Testis (tissue), 3 donors: ENCODE results near the gene KLF13. TPM values are rescaled to one million over a fixed set of nuclear protein-coding genes. Genes with fewer than 3 reads are reported as not detected.

Experiments used
- DNase-seq: peaks from one replicate; pipeline ENCODE4 v3.0.0-alpha.2; 2019
- H3K27ac ChIP-seq, 2 donors: fragments of 200-600 bp; sonication (generic); one replicate each; pipeline ENCODE4 v1.5.1; 2019
- H3K27me3 ChIP-seq: fragments of 200-600 bp; sonication (generic); one replicate; pipeline ENCODE4 v1.5.1; 2019
- H3K36me3 ChIP-seq: fragments of 200-600 bp; sonication (generic); one replicate; pipeline ENCODE4 v1.5.1; 2017; ENCODE audit warnings: low read depth; ENCODE audit errors: missing control alignments
- H3K4me1 ChIP-seq: fragments of 200-600 bp; sonication (generic); one replicate; pipeline ENCODE4 v1.5.1; 2019
- H3K4me3 ChIP-seq, 2 donors: fragments of 200-600 bp; sonication (generic); one replicate each; pipeline ENCODE4 v1.5.1; 2017 to 2019
- H3K9me3 ChIP-seq: fragments of 200-600 bp; sonication (generic); one replicate; pipeline ENCODE4 v1.5.1; 2017
- POLR2A ChIP-seq: fragments of 450-650 bp; IDR thresholded peaks from one replicate; pipeline ENCODE4 v1.6.1; 2017; ENCODE audit warnings: antibody characterized with exemption, mild to moderate bottlenecking, moderate library complexity
- WGBS, 2 donors: methylation state at CpG; one replicate each; pipeline ENCODE4 v1.1.5; 2018; 5-methylcytosine and 5-hydroxymethylcytosine counted together
- intact Hi-C: fragments of 100-400 bp; cut with DNase I; formaldehyde crosslinking; loops from one replicate; pipeline ENCODE4 v1.15.1; 2023; ENCODE audit warnings: low total_unique reads
- polyA plus RNA-seq: library from polyadenylated mRNA; stranded (reverse); fragments of 350-450 nt; fragmentation: Illumina TruSeq; extraction: RNeasy Lipid Tissue Mini Kit (QIAGEN cat#74804); gene quantifications from one replicate; pipeline ENCODE4 v1.2.3, GENCODE V29; 2014; ENCODE audit warnings: low read depth, low replicate concordance; ENCODE audit not compliant: insufficient read depth
- total RNA-seq, 2 donors: library from RNA; depleted of rRNA; stranded (reverse); fragments of >200 nt; gene quantifications; one replicate each; pipeline ENCODE4 v1.2.3, GENCODE V29; 2016
- TF ChIP-seq, protein P1 (sequence below), 3 experiments: fragments of 450-650 bp in 2 of 3; fragments of 200-600 bp in 1 of 3; sonication (generic) in 1 of 3; IDR thresholded peaks; one replicate each; pipeline ENCODE4 v1.5.1; 2016 to 2019; ENCODE audit warnings: antibody characterized with exemption in 3 of 3, mild to moderate bottlenecking in 2 of 3, moderate library complexity in 1 of 3

The KLF13 gene
- total and polyA plus RNA-seq, 3 donors from 2014 or later: 41.9 to 61.7 (median 45.7) TPM

DNA sequence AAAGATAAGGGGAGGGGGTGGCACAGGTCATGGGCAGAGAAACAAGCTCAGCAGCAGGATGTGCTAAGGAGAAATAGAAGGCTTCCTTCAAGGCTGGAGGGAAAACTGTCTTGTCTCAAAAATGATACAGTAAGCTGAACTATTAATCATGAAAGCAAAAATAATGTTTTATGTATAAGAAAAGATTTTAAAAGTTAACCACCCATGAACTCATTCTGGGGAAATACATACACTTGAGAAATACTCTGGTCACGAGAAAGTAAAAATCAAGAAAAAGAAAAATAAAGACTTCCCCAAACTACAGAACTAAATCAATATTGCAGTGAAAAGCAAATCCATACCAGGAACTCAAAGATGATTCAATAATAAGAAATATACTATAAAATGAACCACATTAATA lies 80.7 kb downstream of the KLF13 start:
- DNase-seq: no peak
- no peak for TF ChIP-seq POLR2A
- TF ChIP-seq, protein P1, sequence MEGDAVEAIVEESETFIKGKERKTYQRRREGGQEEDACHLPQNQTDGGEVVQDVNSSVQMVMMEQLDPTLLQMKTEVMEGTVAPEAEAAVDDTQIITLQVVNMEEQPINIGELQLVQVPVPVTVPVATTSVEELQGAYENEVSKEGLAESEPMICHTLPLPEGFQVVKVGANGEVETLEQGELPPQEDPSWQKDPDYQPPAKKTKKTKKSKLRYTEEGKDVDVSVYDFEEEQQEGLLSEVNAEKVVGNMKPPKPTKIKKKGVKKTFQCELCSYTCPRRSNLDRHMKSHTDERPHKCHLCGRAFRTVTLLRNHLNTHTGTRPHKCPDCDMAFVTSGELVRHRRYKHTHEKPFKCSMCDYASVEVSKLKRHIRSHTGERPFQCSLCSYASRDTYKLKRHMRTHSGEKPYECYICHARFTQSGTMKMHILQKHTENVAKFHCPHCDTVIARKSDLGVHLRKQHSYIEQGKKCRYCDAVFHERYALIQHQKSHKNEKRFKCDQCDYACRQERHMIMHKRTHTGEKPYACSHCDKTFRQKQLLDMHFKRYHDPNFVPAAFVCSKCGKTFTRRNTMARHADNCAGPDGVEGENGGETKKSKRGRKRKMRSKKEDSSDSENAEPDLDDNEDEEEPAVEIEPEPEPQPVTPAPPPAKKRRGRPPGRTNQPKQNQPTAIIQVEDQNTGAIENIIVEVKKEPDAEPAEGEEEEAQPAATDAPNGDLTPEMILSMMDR (IDR thresholded peaks at IDR 0.05): no peak
- Histone ChIP-seq H3K36me3 (no peaks in the 10 kb centered on the region), H3K9me3 (no peaks in the 10 kb centered on the region), H3K27ac (no peak overlapping the region), H3K4me1 (peaks cover 5% of the 10 kb centered on the region), H3K27me3 (no peaks in the 10 kb centered on the region), H3K4me3 (no peak overlapping the region)
- intact Hi-C loops: no loop called here
- 91 to 96% methylated on average over 1 of the region's 1 CpG for whole genome bisulfite sequencing, 2 donors

DNA sequence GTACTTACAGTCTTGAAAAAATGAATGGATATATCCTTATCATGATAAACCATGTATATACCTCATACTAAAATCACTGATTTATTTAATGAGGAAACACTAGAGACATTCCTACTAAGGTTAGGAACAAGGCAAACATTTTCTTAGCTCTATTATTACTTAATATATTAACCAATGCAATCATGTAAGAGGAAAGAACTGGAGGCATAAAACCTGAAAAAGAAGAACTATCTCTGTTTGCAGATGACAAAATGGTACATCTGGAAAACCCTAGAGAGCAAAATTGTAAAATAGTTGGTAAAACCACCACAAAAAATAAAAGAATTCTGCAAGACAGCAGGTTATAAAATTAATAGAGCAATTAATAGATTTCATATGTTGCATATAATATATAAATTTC lies 81.2 kb downstream of the KLF13 start:
- Histone ChIP-seq H3K27ac (no peak overlapping the region), H3K36me3 (no peaks in the 10 kb centered on the region), H3K4me1 (peaks cover 5% of the 10 kb centered on the region), H3K4me3 (no peak overlapping the region), H3K9me3 (no peaks in the 10 kb centered on the region), H3K27me3 (no peaks in the 10 kb centered on the region)
- no peak for TF ChIP-seq POLR2A
- TF ChIP-seq, protein P1 (IDR thresholded peaks at IDR 0.05): no peak
- DNase-seq: no peak
- intact Hi-C loops: no loop called here

DNA sequence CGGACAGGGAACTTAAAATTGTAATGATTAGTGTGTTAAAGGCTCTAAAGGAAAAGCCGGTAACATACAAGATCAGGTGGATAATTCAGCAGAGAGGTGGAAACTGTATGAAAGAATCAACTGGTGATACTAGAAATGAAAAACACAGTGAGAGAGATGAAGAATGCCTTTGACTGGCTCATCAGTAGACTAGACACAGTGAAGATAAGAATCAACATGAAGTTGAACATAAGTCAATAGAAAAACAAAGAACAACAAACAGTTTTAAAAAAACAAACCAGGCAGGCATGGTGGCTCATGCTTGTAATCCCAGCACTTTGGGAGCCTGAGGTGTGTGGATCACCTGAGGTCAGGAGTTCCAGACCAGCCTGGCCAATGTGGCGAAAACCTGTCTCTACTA lies 82.1 kb downstream of the KLF13 start:
- WGBS, 2 donors: 96 to 98% methylated on average over 3 of the region's 3 CpGs
- H3K4me1 ChIP-seq: no peaks in the 10 kb centered on the region
- no peaks in the 10 kb centered on the region for H3K36me3 ChIP-seq
- no peaks in the 10 kb centered on the region for H3K27me3 ChIP-seq
- H3K4me3 ChIP-seq: no peak overlapping the region
- H3K27ac ChIP-seq: no peak overlapping the region
- DNase-seq: no peak
- TF ChIP-seq, protein P1 (IDR thresholded peaks at IDR 0.05): no peak
- no peak for TF ChIP-seq POLR2A
- intact Hi-C loops: no loop called here
- H3K9me3 ChIP-seq: no peaks in the 10 kb centered on the region

DNA sequence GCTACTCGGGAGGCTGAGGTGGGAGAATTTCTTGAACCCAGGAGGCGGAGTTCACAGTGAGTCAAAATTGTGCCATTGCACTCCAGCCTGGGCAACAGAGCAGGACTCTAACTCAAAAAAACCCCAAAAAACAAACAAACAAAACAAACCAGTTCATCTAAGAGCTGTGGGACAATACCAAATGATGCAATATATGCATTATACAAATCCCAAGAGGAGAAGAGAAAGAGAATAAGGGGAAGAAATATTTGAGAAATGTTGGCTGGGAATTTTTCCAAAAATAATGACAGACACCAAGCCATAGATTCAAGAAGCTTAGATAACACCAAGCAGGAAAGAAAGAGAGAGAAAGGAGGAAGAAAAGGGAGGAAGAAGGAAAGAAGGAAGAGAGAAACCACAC lies 82.5 kb downstream of the KLF13 start:
- Histone ChIP-seq H3K4me1 (no peaks in the 10 kb centered on the region), H3K36me3 (no peaks in the 10 kb centered on the region), H3K27ac (no peak overlapping the region), H3K27me3 (no peaks in the 10 kb centered on the region), H3K4me3 (no peak overlapping the region), H3K9me3 (no peaks in the 10 kb centered on the region)
- DNase-seq: no peak
- no peak for TF ChIP-seq POLR2A
- TF ChIP-seq, protein P1 (IDR thresholded peaks at IDR 0.05): no peak
- WGBS, 2 donors: 98 to 100% methylated on average over 2 of the region's 2 CpGs
- intact Hi-C loops: no loop called here

DNA sequence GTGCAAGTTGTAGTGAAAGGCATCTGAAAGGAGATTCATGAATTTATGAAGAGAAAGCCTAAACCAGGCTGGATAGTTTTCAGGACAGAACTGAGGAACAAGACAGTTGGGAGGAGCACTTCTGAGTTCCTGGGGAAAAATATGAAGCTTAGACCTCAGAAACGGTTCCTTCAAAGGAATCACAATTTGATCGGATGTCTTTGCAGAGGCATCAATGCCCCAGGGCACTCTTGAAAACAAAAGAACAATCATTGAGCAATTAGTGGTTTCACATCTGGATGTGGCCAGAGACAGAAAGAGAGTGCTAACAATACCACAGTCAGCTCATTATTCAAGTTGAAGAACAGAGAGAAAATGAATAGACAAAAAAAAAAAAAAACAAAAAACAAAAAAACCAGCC lies 86.2 kb downstream of the KLF13 start:
- H3K27ac ChIP-seq: no peak overlapping the region
- DNase-seq: no peak
- no peak overlapping the region for H3K4me3 ChIP-seq
- 83 to 86% methylated on average over 2 of the region's 2 CpGs for WGBS, 2 donors
- no peaks in the 10 kb centered on the region for H3K27me3 ChIP-seq
- no peaks in the 10 kb centered on the region for H3K36me3 ChIP-seq
- H3K4me1 ChIP-seq: no peaks in the 10 kb centered on the region
- intact Hi-C loops: no loop called here
- TF ChIP-seq, protein P1 (IDR thresholded peaks at IDR 0.05): no peak
- no peak for TF ChIP-seq POLR2A
- no peaks in the 10 kb centered on the region for H3K9me3 ChIP-seq
